Heart right ventricle (tissue), 16 donors: ENCODE results near the gene RAB33B. TPM values are rescaled to one million over a fixed set of nuclear protein-coding genes. Genes with fewer than 3 reads are reported as not detected.

Source experiments
- ATAC-seq, 8 donors: fragments of 200-7000 bp; cut with Tn5 transposase; one replicate each; pipeline ENCODE4 v1.9.1; 2020; ENCODE audit warnings: mild to moderate bottlenecking in 8 of 8, moderate library complexity in 8 of 8, moderate number of reproducible peaks in 1 of 8
- DNase-seq, 2 donors: peaks; one replicate each; pipeline ENCODE4 v3.0.0-alpha.2; 2020
- H3K27ac ChIP-seq, 10 donors: fragments of 200-600 bp; sonication (generic) in 2 of 10; one replicate each; pipeline versions ENCODE4 v1.5.0 to v1.8.0; 2020 to 2022; ENCODE audit warnings: mild to moderate bottlenecking in 3 of 10
- H3K27me3 ChIP-seq, 7 donors: fragments of 200-600 bp; one replicate each; pipeline ENCODE4 v1.8.0; 2021 to 2022; ENCODE audit warnings: mild to moderate bottlenecking in 2 of 7
- H3K36me3 ChIP-seq, 9 donors: fragments of 200-600 bp; sonication (generic) in 1 of 9; one replicate each; pipeline versions ENCODE4 v1.5.0 to v1.8.0; 2020 to 2022; ENCODE audit warnings: mild to moderate bottlenecking in 2 of 9
- H3K4me1 ChIP-seq, 9 donors: fragments of 200-600 bp; sonication (generic) in 1 of 9; one replicate each; pipeline versions ENCODE4 v1.5.0 to v1.8.0; 2020 to 2022; ENCODE audit warnings: mild to moderate bottlenecking in 4 of 9
- H3K4me3 ChIP-seq, 10 donors: fragments of 200-600 bp; sonication (generic) in 2 of 10; one replicate each; pipeline versions ENCODE4 v1.5.0 to v1.8.0; 2020 to 2022; ENCODE audit warnings: mild to moderate bottlenecking in 7 of 10, moderate library complexity in 2 of 10
- H3K9me3 ChIP-seq, 11 donors: fragments of 200-600 bp in 10 of 11; sonication (generic) in 2 of 11; one replicate each; pipeline versions ENCODE4 v1.5.0 to v1.8.0; 2013 to 2022; ENCODE audit warnings: mild to moderate bottlenecking in 2 of 11, control low read depth in 1 of 11, moderate library complexity in 1 of 11
- CTCF ChIP-seq, 9 donors: fragments of 200-600 bp; sonication (generic) in 2 of 9; IDR thresholded peaks; one replicate each; pipeline versions ENCODE4 v1.5.0 to v1.8.0; 2021 to 2022; ENCODE audit warnings: antibody characterized with exemption in 9 of 9, mild to moderate bottlenecking in 5 of 9, moderate library complexity in 1 of 9
- WGBS, 2 donors: extraction: QIAGEN DNeasy Blood & Tissue Kit; methylation state at CpG; one replicate each; pipeline ENCODE4 v1.1.7; 2013; ENCODE audit warnings: inconsistent platforms in 1 of 2; 5-methylcytosine and 5-hydroxymethylcytosine counted together
- intact Hi-C, 10 donors: fragments of 100-400 bp; cut with DNase I; formaldehyde crosslinking; loops; one replicate each; pipeline versions ENCODE4 v1.11.1 to v1.14.2; 2022
- polyA plus RNA-seq, 2 donors: library from polyadenylated mRNA; stranded (reverse); fragments of 200-250 nt; gene quantifications; one replicate each; pipeline ENCODE4 v1.2.3, GENCODE V29; 2013
- total RNA-seq, 10 donors: library from RNA; stranded (reverse); fragmentation: NEBNext Ultra II Directional in 3 of 10; extraction: Animal tissue kit (Norgen Biotek cat#: 25700) in 3 of 10; gene quantifications; one replicate each; pipeline versions ENCODE4 v1.2.1 to v1.2.4, GENCODE V29; 2021 to 2023
- donor health status: Arrhythmogenic right ventricular cardiomyopathy.
- donor health status: ischemic (EF 13 %, LVEDD 7.1; RV severe dilation, severe dysfunction).
- donor health status: healthy with polysubstance abuse.
- donor health status: DM: no; HTN: yes; CAD: no.
- donor health status: DM: no; HTN: no; CAD: no.
- donor health status: ischemic (EF 25% LVEDD 6.9; RV normal size, moderate dysfunction).
- donor health status: ischemic (EF 25% LVEDD 5.7; RV mildly dilated, moderate dysfunction).
- donor health status: healthy.
- donor health status: DM: yes; HTN: yes; CAD: no.
- donor health status: Ischemic cardiomyopathy.
- donor health status: ischemic (EF 35%, LVEDD 5.7; RV mildly dilated, moderate dysfunction).
- donor health status: nonischemic (EF 11% LVEDD 7.7; RV severe dilation, severe dysfunction).
- donor health status: DM: yes; HTN: yes; CAD: no.
- donor health status: PGD.
- donor health status: ischemic (EF 29% LVEDD 5.4; RV normal size, mild dysfunction).
- donor health status: nonischemic (EF 23%, LVEDD 6.1; RV moderate dilation, normal function).

RAB33B gene
- total and polyA plus RNA-seq, 12 donors, result 2.4 to 7.5 (median 6.6) TPM

GRCh38 chr4:139469869-139470268 lies 15.9 kb downstream of the RAB33B start:
- Histone ChIP-seq H3K4me3 (no peak overlapping the region), H3K36me3 (peaks cover 0 to 28% (median 13%) of the 10 kb centered on the region in 9 donors), H3K27ac (no peak overlapping the region), H3K9me3 (peaks cover 0 to 32% (median 17%) of the 10 kb centered on the region in 11 donors), H3K4me1 (peaks cover 0 to 5% (median 0%) of the 10 kb centered on the region in 9 donors), H3K27me3 (no peaks in the 10 kb centered on the region)
- DNase-seq (no peak), ATAC-seq (no peak)
- intact Hi-C loops, result no loop called here
- WGBS, 2 donors, result 93 to 97% methylated on average over 1 of the region's 1 CpG
- no peak for TF ChIP-seq CTCF (IDR thresholded peaks at IDR 0.05)

GRCh38 chr4:139470295-139470694 lies 16.4 kb downstream of the RAB33B start:
- Histone ChIP-seq H3K36me3 (peaks cover 0 to 31% (median 13%) of the 10 kb centered on the region in 9 donors), H3K27ac (no peak overlapping the region), H3K9me3 (peaks cover 0 to 32% (median 17%) of the 10 kb centered on the region in 11 donors), H3K4me3 (no peak overlapping the region), H3K4me1 (peaks cover 0 to 5% (median 0%) of the 10 kb centered on the region in 9 donors), H3K27me3 (no peaks in the 10 kb centered on the region)
- ATAC-seq, result peak in 1 of 8 donors; percentile 14
- DNase-seq, result no peak
- intact Hi-C loops, result no loop called here
- TF ChIP-seq CTCF (IDR thresholded peaks at IDR 0.05), result no peak

GRCh38 chr4:139470997-139471665 lies 17.2 kb downstream of the RAB33B start:
- intact Hi-C loops, result no loop called here

GRCh38 chr4:139472852-139473251 lies 18.9 kb downstream of the RAB33B start:
- H3K27me3 ChIP-seq, result no peaks in the 10 kb centered on the region
- no peak for ATAC-seq
- no peak overlapping the region for H3K27ac ChIP-seq
- no peak for DNase-seq
- no peak for TF ChIP-seq CTCF (IDR thresholded peaks at IDR 0.05)
- intact Hi-C loops, result no loop called here
- 72 to 75% methylated on average over 3 of the region's 3 CpGs for WGBS, 2 donors
- peaks cover 0 to 38% (median 13%) of the 10 kb centered on the region in 9 donors for H3K36me3 ChIP-seq
- peaks cover 0 to 31% (median 17%) of the 10 kb centered on the region in 11 donors for H3K9me3 ChIP-seq
- H3K4me3 ChIP-seq, result no peak overlapping the region
- H3K4me1 ChIP-seq, result peaks cover 0 to 5% (median 0%) of the 10 kb centered on the region in 9 donors

More at GRCh38 chr4:139470997-139471665, 17.2 kb downstream of the RAB33B start:
- no peak for TF ChIP-seq CTCF (IDR thresholded peaks at IDR 0.05)
- no peaks in the 10 kb centered on the region for H3K27me3 ChIP-seq
- DNase-seq, result no peak
- no peak overlapping the region for H3K27ac ChIP-seq
- peaks cover 0 to 5% (median 0%) of the 10 kb centered on the region in 9 donors for H3K4me1 ChIP-seq
- peaks cover 0 to 32% (median 13%) of the 10 kb centered on the region in 9 donors for H3K36me3 ChIP-seq
- 94 to 97% methylated on average over 6 of the region's 6 CpGs for WGBS, 2 donors
- peaks cover 0 to 32% (median 17%) of the 10 kb centered on the region in 11 donors for H3K9me3 ChIP-seq
- no peak overlapping the region for H3K4me3 ChIP-seq
- ATAC-seq, result peak in 1 of 8 donors; percentile 10
